Measurements from ENCODE around the gene EDIL3. TPM values are rescaled to one million over a fixed set of nuclear protein-coding genes. Genes with fewer than 3 reads are reported as not detected.

Gene EDIL3
- total RNA-seq, 4 donors from 2014 or later: 15.1 to 60.0 (median 28.4) TPM

DNA sequence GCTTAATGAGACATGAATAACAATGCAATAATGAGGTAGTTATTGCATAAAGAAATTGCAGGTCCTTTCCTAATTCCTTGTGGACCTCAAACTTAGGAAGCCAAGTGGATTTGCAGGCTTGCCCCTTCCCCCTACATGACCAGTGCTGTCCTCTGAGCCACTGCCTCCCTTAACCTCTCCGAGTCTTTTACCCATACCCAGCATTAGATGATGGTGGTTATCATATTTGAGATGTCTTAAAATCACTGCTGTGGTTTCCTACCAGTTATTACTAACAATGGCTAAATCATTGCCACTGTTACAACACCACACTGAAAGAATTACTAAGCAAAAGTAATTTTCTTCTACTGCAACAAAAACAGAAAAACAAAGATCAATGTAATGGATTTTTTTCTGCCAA lies 170.8 kb downstream of the EDIL3 start:
- Histone ChIP-seq H3K9me3 (no peaks in the 10 kb centered on the region), H3K27me3 (no peaks in the 10 kb centered on the region), H3K4me1 (no peaks in the 10 kb centered on the region), H3K4me3 (no peak overlapping the region), H3K27ac (no peak overlapping the region), H3K36me3 (no peaks in the 10 kb centered on the region)
- intact Hi-C loops (cut with DNase I; ENCODE audit: low total_unique reads): no loop called here
- no peak for TF ChIP-seq POLR2A (IDR thresholded peaks at IDR 0.05)
- TF ChIP-seq, protein P1, sequence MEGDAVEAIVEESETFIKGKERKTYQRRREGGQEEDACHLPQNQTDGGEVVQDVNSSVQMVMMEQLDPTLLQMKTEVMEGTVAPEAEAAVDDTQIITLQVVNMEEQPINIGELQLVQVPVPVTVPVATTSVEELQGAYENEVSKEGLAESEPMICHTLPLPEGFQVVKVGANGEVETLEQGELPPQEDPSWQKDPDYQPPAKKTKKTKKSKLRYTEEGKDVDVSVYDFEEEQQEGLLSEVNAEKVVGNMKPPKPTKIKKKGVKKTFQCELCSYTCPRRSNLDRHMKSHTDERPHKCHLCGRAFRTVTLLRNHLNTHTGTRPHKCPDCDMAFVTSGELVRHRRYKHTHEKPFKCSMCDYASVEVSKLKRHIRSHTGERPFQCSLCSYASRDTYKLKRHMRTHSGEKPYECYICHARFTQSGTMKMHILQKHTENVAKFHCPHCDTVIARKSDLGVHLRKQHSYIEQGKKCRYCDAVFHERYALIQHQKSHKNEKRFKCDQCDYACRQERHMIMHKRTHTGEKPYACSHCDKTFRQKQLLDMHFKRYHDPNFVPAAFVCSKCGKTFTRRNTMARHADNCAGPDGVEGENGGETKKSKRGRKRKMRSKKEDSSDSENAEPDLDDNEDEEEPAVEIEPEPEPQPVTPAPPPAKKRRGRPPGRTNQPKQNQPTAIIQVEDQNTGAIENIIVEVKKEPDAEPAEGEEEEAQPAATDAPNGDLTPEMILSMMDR (IDR thresholded peaks at IDR 0.05): no peak
- no peak for DNase-seq

DNA sequence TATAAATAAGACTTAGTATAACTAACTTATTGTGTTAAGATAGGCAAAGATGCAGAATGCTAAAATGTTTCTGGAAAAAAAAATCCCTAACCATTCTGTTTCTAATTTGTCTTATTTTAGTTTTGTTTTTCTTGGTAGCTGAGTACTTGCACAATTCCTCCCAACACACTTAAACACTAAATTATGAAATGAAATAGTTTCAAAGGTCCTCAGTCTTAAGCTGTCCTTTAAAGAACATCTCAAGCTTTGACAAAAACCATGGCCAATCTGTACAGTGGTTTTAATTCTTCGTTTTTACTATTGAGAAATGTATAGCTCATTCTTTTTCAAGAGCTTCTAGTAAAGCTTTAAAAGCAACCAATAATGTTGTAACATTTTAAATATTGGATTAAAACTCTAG lies 171.5 kb downstream of the EDIL3 start:
- H3K36me3 ChIP-seq: no peaks in the 10 kb centered on the region
- intact Hi-C loops (cut with DNase I; ENCODE audit: low total_unique reads): no loop called here
- no peaks in the 10 kb centered on the region for H3K9me3 ChIP-seq
- H3K27me3 ChIP-seq: no peaks in the 10 kb centered on the region
- H3K27ac ChIP-seq: no peak overlapping the region
- no peaks in the 10 kb centered on the region for H3K4me1 ChIP-seq
- TF ChIP-seq POLR2A (IDR thresholded peaks at IDR 0.05): no peak
- TF ChIP-seq, protein P1 (IDR thresholded peaks at IDR 0.05): no peak
- no peak for DNase-seq
- H3K4me3 ChIP-seq: no peak overlapping the region

DNA sequence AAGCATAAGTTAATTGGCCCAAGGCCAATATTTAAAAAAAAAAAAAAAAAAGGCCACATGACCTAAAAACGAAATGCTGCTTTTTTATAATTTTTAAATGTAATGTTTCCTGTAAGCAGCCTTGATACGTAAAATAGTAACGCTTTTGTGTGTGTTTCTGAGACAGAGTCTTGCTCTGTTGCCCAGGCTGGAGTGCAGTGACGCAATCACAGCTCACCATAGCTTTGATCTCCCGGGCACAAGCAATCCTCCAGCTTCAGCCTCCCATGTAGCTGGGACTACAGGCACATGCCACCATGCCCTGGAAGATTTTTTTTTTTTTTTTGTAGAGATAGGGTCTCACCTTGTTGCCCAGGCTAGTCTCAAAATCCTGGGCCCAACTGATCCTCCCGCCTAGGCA lies 179.9 kb downstream of the EDIL3 start:
- no peaks in the 10 kb centered on the region for H3K36me3 ChIP-seq
- no peak for DNase-seq
- TF ChIP-seq, protein P1 (IDR thresholded peaks at IDR 0.05): no peak
- no peak for TF ChIP-seq POLR2A (IDR thresholded peaks at IDR 0.05)
- no peaks in the 10 kb centered on the region for H3K4me1 ChIP-seq
- no peak overlapping the region for H3K27ac ChIP-seq
- H3K9me3 ChIP-seq: no peaks in the 10 kb centered on the region
- intact Hi-C loops (cut with DNase I; ENCODE audit: low total_unique reads): no loop called here
- no peaks in the 10 kb centered on the region for H3K27me3 ChIP-seq
- H3K4me3 ChIP-seq: no peak overlapping the region

DNA sequence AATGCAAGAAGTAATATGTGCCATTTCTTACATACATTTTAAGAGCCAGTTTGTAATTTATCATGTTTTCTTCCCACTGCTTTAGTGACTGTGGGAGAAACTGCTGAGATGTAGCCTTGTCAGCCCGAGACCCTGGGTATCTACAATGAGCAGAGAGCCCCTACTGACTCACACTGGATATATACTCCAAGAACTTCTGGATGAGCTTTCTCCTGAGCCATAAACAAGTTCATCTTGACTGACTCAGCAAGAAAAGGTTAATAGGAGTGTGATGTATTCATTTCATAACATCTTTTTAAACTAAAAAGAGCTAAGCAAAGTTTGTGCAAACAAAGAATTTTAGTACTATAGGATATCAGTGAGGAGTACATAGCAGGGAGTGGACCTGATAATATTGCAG lies 182.5 kb downstream of the EDIL3 start:
- TF ChIP-seq, protein P1 (IDR thresholded peaks at IDR 0.05): no peak
- TF ChIP-seq POLR2A (IDR thresholded peaks at IDR 0.05): no peak
- H3K9me3 ChIP-seq: no peaks in the 10 kb centered on the region
- no peak for DNase-seq
- no peaks in the 10 kb centered on the region for H3K4me1 ChIP-seq
- H3K27me3 ChIP-seq: no peaks in the 10 kb centered on the region
- no peak overlapping the region for H3K27ac ChIP-seq
- no peaks in the 10 kb centered on the region for H3K36me3 ChIP-seq
- no peak overlapping the region for H3K4me3 ChIP-seq
- intact Hi-C loops (cut with DNase I; ENCODE audit: low total_unique reads): no loop called here

DNA sequence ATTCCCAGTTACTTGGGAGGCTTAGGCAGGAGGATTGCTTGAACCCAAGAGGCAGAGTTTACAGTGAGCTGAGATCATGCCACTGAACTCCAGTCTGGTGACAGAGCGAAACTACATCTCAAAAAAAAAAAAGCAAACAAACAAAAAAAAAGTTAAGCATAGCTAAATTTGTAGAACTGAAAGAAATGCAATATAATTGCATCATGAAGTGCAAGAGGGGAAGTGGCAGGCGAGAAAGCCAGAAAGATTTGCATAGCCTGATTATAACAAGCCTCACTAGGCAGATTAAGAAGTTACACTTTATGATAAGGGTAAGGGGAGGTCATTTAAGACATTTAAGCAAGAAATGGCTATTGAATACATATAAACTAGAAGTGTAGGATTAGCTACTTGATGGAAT lies 187.1 kb downstream of the EDIL3 start:
- no peak for DNase-seq
- TF ChIP-seq, protein P1 (IDR thresholded peaks at IDR 0.05): no peak
- TF ChIP-seq POLR2A (IDR thresholded peaks at IDR 0.05): no peak

More for the DNA sequence above, 187.1 kb downstream of the EDIL3 start:
- Histone ChIP-seq H3K36me3 (no peaks in the 10 kb centered on the region), H3K9me3 (no peaks in the 10 kb centered on the region), H3K27ac (no peak overlapping the region), H3K4me1 (no peaks in the 10 kb centered on the region), H3K27me3 (no peaks in the 10 kb centered on the region), H3K4me3 (no peak overlapping the region)
- intact Hi-C loops (cut with DNase I; ENCODE audit: low total_unique reads): no loop called here
